T1000 (cell line): ENCODE data around the gene DNAJB4.
"Not testable (repeated sequence)": the region's sequence is repeated elsewhere in the genome, so short reads cannot be mapped to it uniquely, and the experiment has no call there.

Experiments used
- DNase-seq: peaks from one replicate; lab custom pipeline; 2025; ENCODE audit warnings: mixed read lengths; lab: John Stamatoyannopoulos, UW

The DNAJB4 gene

GRCh38 chr1:77990629-77991204, 14.0 kb upstream of the DNAJB4 start:
- DNase-seq, result no peak

DNA sequence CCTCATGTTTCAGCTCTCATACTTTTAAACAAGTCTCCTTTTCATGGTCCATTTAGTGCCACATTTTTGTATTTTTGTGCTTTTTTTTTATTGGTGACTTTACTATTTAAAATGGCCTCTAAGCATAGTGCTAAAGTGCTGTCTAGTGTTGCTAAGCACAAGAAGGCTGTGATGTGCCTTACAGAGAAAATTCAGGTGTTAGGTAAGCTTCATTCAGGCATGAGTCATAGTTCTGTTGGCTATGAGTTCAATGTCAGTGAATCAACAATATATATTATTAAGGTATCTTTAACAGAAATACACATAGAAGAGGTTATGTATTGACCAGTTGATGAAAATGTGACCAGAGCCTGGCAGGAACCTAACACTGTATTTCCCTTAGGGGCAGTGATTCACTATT, 13.1 kb upstream of the DNAJB4 start:
- DNase-seq, result no peak

- no peak for DNase-seq
Measured at GRCh38 chr1:77994117-77994705, 10.5 kb upstream of the DNAJB4 start.

DNA sequence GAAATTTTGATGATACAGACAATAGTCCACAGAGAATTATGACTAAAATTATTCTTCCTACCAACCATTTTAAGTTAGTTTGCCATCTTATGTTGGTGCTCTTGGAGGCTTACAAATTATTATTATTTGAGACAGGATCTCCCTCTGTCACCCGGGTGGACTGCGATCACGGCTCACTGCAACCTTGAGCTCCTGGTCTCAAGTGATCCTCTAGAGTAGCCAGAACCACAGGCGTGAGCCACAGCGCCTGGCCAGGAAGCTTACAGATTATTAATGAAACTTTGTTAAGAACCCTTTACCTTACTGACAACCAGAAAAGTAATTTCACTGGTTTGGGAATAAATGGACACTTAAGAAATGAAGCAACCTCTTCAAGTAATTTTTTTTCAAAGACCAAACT, 8.0 kb upstream of the DNAJB4 start:
- no peak for DNase-seq

- DNase-seq, result not testable (repeated sequence)
Measured at GRCh38 chr1:78000536-78000935, 4.2 kb upstream of the DNAJB4 start.

DNA sequence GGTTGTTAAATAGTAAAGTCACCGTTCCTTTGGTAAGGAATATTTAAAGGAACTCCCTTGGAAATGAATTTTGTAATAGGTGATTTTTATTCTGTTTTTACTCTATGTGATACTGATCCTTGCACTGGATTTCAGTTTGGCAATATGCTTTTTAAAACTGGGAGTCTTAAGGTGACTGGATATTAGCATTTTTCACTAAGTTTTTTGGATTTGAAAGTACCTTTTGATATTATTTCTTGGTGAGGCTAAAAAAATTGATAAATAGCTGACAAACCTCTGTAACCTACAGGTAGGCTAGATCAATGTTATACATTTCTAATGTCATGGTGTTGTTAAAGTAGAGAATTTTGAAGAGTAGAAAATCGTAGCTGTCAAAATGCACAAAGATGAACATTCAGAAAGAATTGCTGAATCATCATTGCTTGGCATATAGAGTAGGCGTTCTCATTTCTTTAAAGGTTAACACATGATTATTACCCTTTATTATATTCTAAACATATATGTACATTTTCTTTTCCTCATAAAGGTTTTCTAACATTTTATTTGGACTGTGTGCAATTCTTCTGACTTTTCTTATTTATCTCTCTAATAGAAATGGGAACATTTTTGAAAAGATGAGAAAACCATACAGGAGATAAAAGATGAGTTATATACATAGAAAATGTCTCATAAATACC, 1.5 kb upstream of the DNAJB4 start:
- no peak for DNase-seq

DNA sequence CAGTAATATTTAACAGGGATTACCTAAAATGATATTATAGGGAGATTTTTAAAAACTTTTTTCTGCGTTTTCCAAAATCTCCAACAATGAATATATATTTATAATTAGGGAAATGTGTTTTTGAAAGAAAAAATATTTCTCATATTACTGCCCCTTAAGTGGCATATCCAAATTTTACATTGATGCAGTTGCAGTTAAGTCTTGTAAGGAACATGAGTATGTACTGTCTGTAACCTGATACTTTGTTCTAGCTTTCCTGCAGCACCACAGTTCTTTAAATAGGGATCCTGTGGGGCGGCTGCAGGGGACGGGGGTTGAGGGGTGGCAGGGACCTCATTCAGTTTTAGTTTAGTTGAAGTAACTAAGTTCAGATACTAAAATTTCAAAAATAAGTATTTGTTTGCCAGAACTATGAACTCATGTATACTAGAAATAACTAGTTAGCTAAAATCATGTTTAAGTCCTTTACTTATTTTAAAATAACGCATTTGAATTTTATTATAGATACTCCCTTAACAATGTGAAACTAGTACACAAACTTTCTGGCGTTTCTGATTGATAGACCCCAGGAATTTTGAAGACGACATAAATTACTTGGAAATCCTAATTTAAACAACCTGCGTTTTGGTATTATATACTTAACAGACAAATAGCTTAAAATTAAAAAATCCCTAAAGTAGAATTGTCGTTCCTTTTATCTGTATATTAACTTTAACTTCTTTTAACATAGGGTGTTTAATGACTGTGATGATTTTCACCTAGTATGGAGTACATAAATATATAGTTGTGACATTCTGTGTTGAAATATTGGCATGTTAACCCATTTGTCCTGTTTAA, 639 bp upstream of the DNAJB4 start:
- peak; percentile 52 for DNase-seq

- no peak for DNase-seq
Measured at GRCh38 chr1:78005448-78005722, 646 bp downstream of the DNAJB4 start.

- DNase-seq, result no peak
Measured at GRCh38 chr1:78005755-78006154, 1.0 kb downstream of the DNAJB4 start.

DNA sequence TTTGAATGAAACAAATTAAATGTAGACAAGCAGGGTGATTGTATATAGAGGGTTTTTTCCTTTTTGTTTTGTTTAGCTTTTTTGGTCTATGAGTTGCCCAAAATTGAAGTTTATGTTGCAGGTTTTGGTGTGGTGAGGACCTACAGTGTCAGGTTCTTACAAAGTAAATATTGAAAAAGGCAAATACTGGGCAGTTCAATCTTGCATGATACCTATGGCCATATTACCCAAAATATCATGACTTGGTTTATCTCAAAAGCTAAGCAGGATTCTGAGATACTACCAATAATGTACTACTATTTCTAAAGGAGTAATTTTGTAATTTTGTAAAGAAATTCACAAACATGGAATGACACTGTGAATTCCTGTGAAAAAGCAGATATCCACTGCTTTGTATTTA, 1.8 kb downstream of the DNAJB4 start:
- DNase-seq, result no peak

DNA sequence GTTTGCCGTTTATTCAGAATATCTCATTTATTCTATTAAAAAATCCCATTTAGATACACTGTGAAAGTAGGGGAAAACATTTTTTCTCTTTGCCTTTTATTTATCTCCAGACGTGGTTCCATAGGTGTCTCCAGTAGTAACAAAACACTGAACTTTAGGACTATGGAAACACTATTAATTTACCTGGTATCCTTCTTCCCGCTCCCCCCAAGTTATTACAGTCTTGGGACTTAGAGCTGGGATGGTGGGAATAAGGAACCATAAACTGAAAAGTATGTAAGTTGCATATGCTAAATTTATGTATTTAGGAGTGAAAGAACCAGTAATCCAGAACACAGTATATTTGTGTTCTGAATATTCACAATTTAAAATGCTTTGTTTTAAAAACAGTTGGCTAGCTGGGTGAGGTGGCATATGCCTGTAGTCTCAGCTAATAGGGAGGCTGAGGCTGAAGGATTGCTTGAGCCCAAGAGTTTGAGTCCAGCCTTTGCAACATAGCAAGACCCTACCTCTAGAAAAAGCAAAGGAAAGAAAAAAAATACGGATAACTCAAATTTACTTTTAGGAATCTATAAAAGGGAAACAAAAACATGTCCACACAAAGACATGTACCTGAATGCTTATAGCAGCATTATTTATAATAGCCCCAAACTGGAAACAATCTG, 3.1 kb downstream of the DNAJB4 start:
- no peak for DNase-seq

GRCh38 chr1:78009276-78009675, 4.5 kb downstream of the DNAJB4 start:
- DNase-seq, result no peak

DNA sequence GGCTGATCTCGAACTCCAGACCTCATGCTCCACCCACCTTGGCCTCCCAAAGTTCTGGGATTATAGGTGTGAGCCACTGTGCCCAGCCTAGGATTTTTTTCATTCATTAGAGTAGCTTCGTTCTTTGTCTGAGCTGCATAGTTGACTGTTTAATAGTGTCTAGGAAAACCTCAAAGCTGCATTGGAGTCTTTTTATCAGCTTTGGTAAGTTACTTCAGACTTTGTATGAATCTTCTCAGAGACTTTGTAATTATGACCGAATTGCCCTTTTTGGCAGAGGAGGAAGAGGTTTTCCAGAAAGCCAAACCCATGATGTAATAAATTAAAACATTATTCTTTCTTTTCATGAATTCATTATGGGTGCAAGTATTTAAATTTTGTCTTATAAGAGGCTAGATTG, 5.1 kb downstream of the DNAJB4 start:
- DNase-seq, result no peak

- DNase-seq, result no peak
Measured at GRCh38 chr1:78011050-78011449, 6.3 kb downstream of the DNAJB4 start.

DNA sequence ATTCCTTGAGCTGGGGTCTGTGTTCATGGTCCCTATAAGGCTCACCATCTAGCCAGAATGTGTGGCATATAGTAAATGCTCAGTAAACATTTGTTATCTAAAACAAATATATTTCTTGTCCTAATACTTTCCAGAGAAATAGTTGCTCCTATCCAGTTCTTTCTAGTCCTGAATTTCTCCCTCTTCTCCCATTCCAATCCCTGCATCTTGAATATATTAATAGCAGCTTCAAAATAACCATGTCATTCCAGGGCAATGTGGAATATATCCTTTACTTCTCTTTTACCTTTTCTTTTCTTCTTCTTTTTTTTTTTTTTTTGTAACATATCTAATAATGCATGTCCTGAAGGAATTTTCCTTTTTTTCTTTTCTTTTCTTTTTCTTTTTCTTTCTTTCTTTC, 10.4 kb downstream of the DNAJB4 start:
- no peak for DNase-seq

- no peak for DNase-seq
Measured at GRCh38 chr1:78019024-78019423, 14.3 kb downstream of the DNAJB4 start.

DNA sequence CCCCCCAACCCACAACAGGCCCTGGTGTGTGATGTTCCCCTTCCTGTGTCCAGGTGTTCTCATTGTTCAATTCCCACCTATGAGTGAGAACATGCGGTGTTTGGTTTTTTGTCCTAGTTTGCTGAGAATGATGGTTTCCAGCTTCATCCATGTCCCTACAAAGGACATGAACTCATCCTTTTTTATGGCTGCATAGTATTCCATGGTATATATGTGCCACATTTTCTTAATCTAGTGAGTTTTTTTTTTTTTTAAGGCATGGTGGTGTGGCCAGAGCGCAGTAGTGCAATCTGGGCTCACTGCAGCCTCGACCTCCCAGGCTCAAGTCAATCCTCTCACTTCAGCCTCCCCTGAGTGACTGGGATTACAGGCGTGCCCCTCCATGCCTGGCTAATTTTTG, 16.4 kb downstream of the DNAJB4 start:
- not testable (repeated sequence) for DNase-seq

DNA sequence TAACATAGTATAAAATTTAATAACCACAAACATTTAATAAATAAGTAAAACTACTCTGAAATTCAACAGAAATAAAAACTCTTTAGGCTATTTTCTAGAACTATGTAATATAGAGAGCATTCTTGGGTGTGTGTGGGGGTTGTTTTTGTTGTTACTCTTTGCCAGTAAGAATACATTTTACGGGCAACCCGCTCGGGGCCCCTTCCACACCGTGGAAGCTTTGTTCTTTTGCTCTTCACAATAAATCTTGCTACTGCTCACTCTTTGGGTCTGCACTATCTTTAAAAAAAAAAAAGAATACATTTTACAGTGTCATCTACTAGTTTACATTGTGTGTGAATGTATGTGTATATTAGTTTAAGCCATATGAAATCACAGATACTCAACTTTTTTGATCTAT, 25.1 kb downstream of the DNAJB4 start:
- no peak for DNase-seq

DNA sequence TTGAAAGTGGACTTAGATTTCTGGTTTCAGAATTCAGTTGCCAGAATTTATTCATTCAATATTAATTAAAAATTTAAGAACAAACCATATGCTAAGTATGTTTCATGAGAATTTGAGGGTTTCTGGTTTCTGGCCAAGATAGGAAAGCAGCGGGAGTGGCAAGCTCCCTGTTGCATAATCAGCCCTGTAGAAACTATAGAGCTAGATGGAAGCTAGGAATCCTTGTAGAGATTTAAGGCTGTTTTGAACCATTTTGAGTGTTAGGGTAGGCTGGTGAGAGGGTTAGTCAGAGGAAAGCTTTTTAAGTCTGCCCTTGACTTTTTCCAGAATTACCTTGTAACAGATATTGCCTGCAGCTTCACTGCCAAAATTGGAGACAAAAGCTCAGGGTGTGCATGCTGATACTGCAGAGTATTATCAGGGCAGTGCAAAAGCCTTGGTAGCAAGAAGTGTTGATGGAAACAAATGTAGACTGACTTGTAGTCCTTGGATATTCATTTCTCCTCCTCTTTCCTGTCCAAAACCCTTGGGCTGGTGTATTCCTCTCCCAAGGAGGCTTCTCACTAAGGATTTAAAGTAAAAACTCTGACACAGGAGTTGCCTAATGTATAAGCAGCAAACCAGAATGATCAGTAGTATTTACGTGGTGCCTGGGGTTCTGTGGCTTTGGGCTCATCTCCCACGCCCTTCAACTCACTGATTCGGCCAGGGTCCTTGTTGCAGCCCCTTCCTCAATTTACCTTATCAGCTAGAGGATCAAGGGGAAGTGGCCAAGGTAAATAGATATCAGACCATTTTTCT, 28.5 kb downstream of the DNAJB4 start:
- no peak for DNase-seq

- DNase-seq, result no peak
Measured at GRCh38 chr1:78033797-78034172, 29.0 kb downstream of the DNAJB4 start.

DNA sequence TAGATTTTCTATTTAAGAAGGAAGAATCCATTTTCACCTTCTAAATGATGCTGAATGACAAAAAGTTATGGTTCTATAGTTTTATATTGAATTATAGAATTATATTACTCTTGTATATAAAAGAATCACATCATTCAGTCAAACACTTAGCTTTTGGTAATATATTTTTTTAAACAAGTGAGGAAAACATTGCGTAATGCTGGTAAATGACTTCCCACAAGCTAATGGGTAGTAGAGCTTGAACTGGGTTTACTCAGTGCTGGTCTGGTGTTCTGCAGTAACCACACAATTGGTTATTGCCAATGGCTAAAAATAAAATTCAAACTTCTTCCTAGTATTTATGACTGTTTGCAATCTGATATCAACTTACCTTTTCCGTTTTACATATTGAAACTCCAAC, 30.4 kb downstream of the DNAJB4 start:
- no peak for DNase-seq

DNA sequence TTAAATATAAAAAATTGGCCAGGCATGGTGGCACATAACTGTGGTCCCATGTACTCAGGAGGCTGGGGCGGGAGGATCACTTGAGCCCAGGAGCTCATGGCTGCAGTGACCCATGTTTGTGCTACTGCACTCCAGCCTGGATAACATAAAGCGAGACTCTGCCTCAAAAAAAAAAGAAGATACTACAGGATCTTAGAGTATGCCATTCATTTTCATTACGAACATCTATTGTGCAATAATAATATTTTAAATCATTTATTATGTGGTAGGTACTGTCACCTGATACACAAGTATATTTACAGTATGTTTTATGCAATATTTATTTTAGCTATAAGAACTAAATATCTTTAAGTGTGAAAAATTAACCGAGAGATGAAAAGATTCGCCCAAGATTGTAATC, 31.7 kb downstream of the DNAJB4 start:
- DNase-seq, result no peak
